Measurements from ENCODE around the gene PRXL2B. TPM values are rescaled to one million over a fixed set of nuclear protein-coding genes. Genes with fewer than 3 reads are reported as not detected.
"Not testable (repeated sequence)": the region's sequence is repeated elsewhere in the genome, so short reads cannot be mapped to it uniquely, and the experiment has no call there.

Gene PRXL2B
- total RNA-seq, 2 donors from 2014 or later = 20.3 to 25.8 TPM

DNA sequence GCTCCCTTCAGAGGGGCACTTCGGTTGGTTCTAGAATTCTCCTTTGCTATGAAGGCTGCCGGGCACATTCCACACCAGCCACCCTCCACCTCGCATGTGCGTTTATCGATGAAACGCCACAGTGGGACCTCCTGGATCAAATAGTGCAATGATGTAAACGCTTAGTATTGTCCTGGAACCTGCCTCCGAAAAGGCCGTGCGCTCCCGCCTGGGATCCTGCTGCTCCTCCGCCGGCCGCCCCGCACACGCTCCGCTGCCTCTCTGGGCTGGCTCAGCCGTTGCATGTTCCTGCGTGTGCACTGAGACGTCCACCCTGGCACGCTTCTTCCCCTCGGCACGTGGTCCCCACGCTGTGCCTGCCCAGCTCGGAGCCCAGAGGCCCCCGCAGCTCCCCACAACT lies 34.4 kb upstream of the PRXL2B start:
- WGBS = 83% methylated on average over 26 of the region's 26 CpGs
- no peak for DNase-seq (ENCODE audit: low spot score)
- TF ChIP-seq, protein P1, sequence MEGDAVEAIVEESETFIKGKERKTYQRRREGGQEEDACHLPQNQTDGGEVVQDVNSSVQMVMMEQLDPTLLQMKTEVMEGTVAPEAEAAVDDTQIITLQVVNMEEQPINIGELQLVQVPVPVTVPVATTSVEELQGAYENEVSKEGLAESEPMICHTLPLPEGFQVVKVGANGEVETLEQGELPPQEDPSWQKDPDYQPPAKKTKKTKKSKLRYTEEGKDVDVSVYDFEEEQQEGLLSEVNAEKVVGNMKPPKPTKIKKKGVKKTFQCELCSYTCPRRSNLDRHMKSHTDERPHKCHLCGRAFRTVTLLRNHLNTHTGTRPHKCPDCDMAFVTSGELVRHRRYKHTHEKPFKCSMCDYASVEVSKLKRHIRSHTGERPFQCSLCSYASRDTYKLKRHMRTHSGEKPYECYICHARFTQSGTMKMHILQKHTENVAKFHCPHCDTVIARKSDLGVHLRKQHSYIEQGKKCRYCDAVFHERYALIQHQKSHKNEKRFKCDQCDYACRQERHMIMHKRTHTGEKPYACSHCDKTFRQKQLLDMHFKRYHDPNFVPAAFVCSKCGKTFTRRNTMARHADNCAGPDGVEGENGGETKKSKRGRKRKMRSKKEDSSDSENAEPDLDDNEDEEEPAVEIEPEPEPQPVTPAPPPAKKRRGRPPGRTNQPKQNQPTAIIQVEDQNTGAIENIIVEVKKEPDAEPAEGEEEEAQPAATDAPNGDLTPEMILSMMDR (IDR thresholded peaks at IDR 0.05) = no peak
- no peak for TF ChIP-seq POLR2AphosphoS5 (IDR thresholded peaks at IDR 0.05)
- TF ChIP-seq POLR2A (IDR thresholded peaks at IDR 0.05) = no peak
- H3K27ac ChIP-seq = no peak overlapping the region
- H3K36me3 ChIP-seq = no peaks in the 10 kb centered on the region
- peaks cover 30% of the 10 kb centered on the region for H3K4me1 ChIP-seq (replicated peaks)
- intact Hi-C loops (cut with DNase I) = no loop called here
- no peak overlapping the region for H3K4me3 ChIP-seq
- no peaks in the 10 kb centered on the region for H3K27me3 ChIP-seq (replicated peaks; ENCODE audit: insufficient read depth)
- H3K9me3 ChIP-seq = no peaks in the 10 kb centered on the region

DNA sequence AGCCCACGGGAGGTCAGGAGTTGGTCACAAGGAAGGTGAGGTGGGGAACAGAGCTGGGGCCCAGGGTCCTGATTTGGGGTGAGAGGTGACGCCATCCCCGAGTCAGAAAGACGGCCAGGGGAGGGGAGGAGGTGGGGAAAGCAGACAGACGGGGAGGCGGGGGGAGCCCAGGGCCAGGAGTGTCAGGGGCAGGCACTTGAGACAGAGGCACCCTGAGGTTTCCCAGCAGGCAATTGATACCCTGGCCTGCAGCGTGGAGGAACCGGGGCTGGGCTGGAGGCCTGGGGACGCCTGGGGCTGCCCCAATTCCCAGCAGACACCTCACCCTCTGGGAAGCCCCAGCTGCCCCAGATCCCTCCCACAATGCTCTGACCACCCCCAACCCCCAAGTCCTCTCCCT lies 33.5 kb upstream of the PRXL2B start:
- H3K4me3 ChIP-seq; H3K27ac ChIP-seq; H3K9me3 ChIP-seq; intact Hi-C loops (cut with DNase I); DNase-seq (ENCODE audit: low spot score); H3K27me3 ChIP-seq (replicated peaks; ENCODE audit: insufficient read depth); H3K36me3 ChIP-seq: not testable (repeated sequence)
- peaks cover 30% of the 10 kb centered on the region for H3K4me1 ChIP-seq (replicated peaks)
- 70% methylated on average over 7 of the region's 9 CpGs for WGBS

DNA sequence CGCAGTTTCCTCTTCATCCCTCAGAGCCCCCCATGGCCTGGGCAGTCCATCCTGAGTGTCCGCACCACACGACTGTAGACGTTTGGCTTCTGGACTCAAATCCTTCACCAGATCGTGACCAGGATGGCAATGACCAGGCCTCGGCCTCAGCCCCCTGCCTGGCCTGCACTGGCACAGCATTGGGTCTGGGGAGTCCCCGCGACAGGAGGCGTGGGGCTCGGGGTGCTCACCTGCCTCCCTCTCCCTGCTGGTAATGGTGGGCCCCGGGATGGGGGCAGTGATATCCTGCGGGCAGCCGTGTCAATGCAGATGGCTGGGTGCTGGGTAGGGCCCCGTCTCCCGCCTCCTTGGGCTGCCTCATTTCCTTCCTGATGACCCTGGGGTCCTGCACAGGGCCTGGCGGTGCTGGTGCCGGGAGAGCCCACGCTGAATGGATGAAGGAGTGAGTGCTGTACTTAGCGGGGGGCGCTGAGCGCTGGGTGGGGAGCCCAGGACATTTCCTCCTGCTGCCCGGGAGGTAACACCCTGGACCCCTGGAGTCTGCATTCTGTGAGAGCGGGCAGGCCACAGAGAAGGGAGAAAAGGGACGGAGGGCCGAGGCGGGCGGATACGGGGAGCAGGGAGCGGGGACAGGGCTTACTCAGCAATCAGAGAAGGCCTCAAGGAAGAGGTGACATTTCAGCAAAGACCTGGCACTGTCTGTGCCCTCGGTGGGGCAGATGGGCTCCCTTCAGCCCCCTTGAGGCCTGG lies 32.5 kb upstream of the PRXL2B start:
- WGBS = 90% methylated on average over 28 of the region's 30 CpGs
- Histone ChIP-seq H3K4me1 (replicated peaks) (peaks cover 23% of the 10 kb centered on the region), H3K9me3 (no peaks in the 10 kb centered on the region), H3K27ac (no peak overlapping the region), H3K36me3 (no peaks in the 10 kb centered on the region), H3K4me3 (no peak overlapping the region), H3K27me3 (replicated peaks; ENCODE audit: insufficient read depth) (no peaks in the 10 kb centered on the region)
- TF ChIP-seq, protein P1 (IDR thresholded peaks at IDR 0.05) = no peak
- TF ChIP-seq POLR2A (IDR thresholded peaks at IDR 0.05) (no peak), POLR2AphosphoS5 (IDR thresholded peaks at IDR 0.05) (no peak)
- intact Hi-C loops (cut with DNase I) = no loop called here
- no peak for DNase-seq (ENCODE audit: low spot score)

DNA sequence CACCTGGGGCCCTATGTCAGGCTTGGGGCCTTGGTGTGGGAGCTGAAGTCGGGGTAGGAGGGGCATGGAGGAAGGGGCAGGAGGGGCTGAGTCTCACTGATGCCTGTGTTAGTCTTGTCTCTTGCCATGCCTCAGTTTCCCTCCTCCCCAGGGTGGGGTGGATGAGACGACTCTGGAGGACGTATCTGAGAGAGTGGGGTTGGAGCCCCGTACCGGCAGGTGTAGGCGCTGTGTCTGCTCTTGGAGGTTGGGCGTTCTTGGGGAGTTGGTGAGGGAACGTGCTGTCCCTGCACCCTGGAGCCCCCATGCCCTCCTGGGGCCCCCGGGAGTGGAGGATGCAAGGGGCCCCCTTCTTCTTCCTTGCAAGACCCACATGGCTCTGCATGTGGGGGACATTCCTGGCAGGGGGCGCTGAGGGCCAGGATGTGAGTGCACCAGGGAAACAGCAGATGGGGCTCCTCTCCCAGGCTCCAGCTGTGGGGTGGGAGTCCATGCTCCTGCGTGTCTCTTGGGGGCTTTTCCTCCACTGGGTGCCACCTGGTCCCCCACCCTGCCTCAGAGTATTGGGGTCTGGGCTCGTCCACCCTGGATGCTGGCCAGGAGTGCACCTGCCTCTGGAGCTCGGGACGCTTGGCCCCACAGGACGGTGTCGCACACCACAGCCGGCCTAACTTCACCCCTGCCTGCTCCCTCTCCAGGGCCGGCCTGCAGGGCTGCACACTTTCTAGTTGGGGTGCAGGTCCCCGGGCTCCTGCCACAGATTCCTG lies 31.8 kb upstream of the PRXL2B start:
- DNase-seq (ENCODE audit: low spot score) = no peak
- peaks cover 20% of the 10 kb centered on the region for H3K4me1 ChIP-seq (replicated peaks)
- H3K9me3 ChIP-seq = no peaks in the 10 kb centered on the region
- no peak overlapping the region for H3K4me3 ChIP-seq
- TF ChIP-seq POLR2A (IDR thresholded peaks at IDR 0.05) = no peak
- TF ChIP-seq, protein P1 (IDR thresholded peaks at IDR 0.05) = peak in 2 of 4 experiments; percentile 43 to 47
- H3K36me3 ChIP-seq = no peaks in the 10 kb centered on the region
- H3K27ac ChIP-seq = peak overlapping the region; percentile 90 to 94
- 63% methylated on average over 19 of the region's 19 CpGs for WGBS
- H3K27me3 ChIP-seq (replicated peaks; ENCODE audit: insufficient read depth) = no peaks in the 10 kb centered on the region
- intact Hi-C loops (cut with DNase I) = no loop called here

DNA sequence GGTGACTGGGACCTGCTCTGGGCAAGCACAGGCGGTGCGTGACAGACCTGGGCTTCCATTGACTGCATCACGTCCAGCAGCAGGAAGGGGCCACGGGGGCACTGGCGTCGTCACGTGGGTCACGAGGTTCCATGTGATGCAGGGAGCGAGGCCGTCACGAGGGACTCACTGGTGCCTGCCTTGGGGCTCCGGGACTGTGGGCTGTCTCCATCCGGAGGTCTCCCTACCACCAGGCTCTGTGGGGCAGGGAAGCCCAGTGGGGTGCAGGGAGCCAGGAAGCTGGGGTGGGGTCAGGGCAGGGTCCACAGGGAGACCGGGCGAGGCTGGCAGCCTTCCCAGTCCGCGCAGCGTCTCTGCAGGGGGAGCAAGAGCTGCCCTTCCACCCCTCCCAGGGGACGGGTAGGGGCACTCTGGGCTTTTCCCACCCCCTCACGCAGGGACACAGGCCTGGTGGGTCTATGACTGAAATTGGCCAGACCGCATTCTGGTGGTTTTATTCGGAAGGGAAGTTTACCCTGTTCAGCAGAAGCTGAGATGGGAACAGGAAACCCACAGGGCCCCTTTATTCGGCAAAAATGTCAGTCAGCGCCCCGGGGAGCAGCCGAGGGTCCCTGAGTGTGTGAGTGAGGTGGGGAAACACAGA lies 30.8 kb upstream of the PRXL2B start:
- H3K27ac ChIP-seq = peak overlapping the region; percentile 90 to 94

More for the DNA sequence above, 30.8 kb upstream of the PRXL2B start:
- Histone ChIP-seq H3K27me3 (replicated peaks; ENCODE audit: insufficient read depth) (no peaks in the 10 kb centered on the region), H3K4me1 (replicated peaks) (peaks cover 20% of the 10 kb centered on the region), H3K4me3 (peak overlapping the region; percentile 53 to 60), H3K36me3 (no peaks in the 10 kb centered on the region), H3K9me3 (no peaks in the 10 kb centered on the region)
- WGBS = 11% methylated on average over 26 of the region's 26 CpGs
- TF ChIP-seq, protein P1 (IDR thresholded peaks at IDR 0.05) = peak in 1 of 4 experiments; percentile 4
- TF ChIP-seq POLR2A (IDR thresholded peaks at IDR 0.05) = peak; percentile 73
- peak; percentile 85 for TF ChIP-seq POLR2AphosphoS5 (IDR thresholded peaks at IDR 0.05)
- intact Hi-C loops (cut with DNase I) = no loop called here
- DNase-seq (ENCODE audit: low spot score) = peak; percentile 65
